Keratinocyte (primary cell): ENCODE results near the gene ZRANB1. TPM values are rescaled to one million over a fixed set of nuclear protein-coding genes. Genes with fewer than 3 reads are reported as not detected.

ENCODE experiments used
- DNase-seq: peaks from one replicate; pipeline ENCODE4 v3.0.0-alpha.2; 2011; ENCODE audit warnings: low read depth, missing footprints, low spot score
- FAIRE-seq: peaks from 2 replicates; lab custom pipeline; 2011; peaks lifted over from hg19 to GRCh38; lab: Jason Lieb, UNC
- H2AFZ ChIP-seq: 2 replicates; pipeline ENCODE4 v1.6.0; 2012; ENCODE audit warnings: low read length, control low read depth, inconsistent platforms; ENCODE audit not compliant: control insufficient read depth
- H3K27ac ChIP-seq: 2 replicates; pipeline ENCODE4 v1.5.1; 2011; ENCODE audit warnings: low read length; ENCODE audit not compliant: control insufficient read depth, insufficient read depth
- H3K27me3 ChIP-seq: 3 replicates; pipeline ENCODE4 v1.6.0; 2011; ENCODE audit warnings: low read length; ENCODE audit not compliant: control insufficient read depth, insufficient read depth; ENCODE audit errors: extremely low read depth
- H3K36me3 ChIP-seq, 2 experiments: 2 replicates in 1 of 2; 3 replicates in 1 of 2; pipeline ENCODE4 v1.5.1; 2011; ENCODE audit warnings: low read length in 2 of 2, mild to moderate bottlenecking in 1 of 2; ENCODE audit not compliant: control insufficient read depth in 2 of 2, insufficient read depth in 2 of 2; ENCODE audit errors: extremely low read depth in 1 of 2
- H3K4me1 ChIP-seq: 3 replicates; pipeline ENCODE4 v1.5.1; 2011; ENCODE audit warnings: low read length; ENCODE audit not compliant: control insufficient read depth, insufficient read depth; ENCODE audit errors: extremely low read depth
- H3K4me2 ChIP-seq: 3 replicates; pipeline ENCODE4 v1.6.0; 2011; ENCODE audit warnings: low read depth, low read length; ENCODE audit not compliant: control insufficient read depth, insufficient read depth; ENCODE audit errors: extremely low read depth
- H3K4me3 ChIP-seq, 3 experiments: fragments of 200-600 bp in 1 of 3; sonication (generic) in 1 of 3; 2 replicates in 2 of 3; 3 replicates in 1 of 3; pipeline ENCODE4 v1.5.1; 2011 to 2016; ENCODE audit warnings: low read length in 3 of 3, mild to moderate bottlenecking in 3 of 3, control low read depth in 2 of 3, inconsistent platforms in 1 of 3, low read depth in 1 of 3, mixed read lengths in 1 of 3, mixed run types in 1 of 3, moderate library complexity in 1 of 3; ENCODE audit not compliant: control insufficient read depth in 2 of 3, insufficient read depth in 2 of 3; ENCODE audit errors: extremely low read depth in 1 of 3
- H3K79me2 ChIP-seq: 2 replicates; pipeline ENCODE4 v1.6.0; 2012; ENCODE audit warnings: low read length; ENCODE audit not compliant: control insufficient read depth, insufficient read depth
- H3K9ac ChIP-seq: 3 replicates; pipeline ENCODE4 v1.6.0; 2011; ENCODE audit warnings: low read length; ENCODE audit not compliant: control insufficient read depth, insufficient read depth; ENCODE audit errors: extremely low read depth
- H3K9me1 ChIP-seq: 3 replicates; pipeline ENCODE4 v1.6.0; 2011; ENCODE audit warnings: low read length; ENCODE audit not compliant: control insufficient read depth, insufficient read depth; ENCODE audit errors: extremely low read depth
- H3K9me3 ChIP-seq: 2 replicates; pipeline ENCODE4 v1.5.1; 2012; ENCODE audit warnings: low read depth, low read length; ENCODE audit not compliant: control insufficient read depth
- H4K20me1 ChIP-seq: 3 replicates; pipeline ENCODE4 v1.6.0; 2011; ENCODE audit warnings: low read length; ENCODE audit not compliant: control insufficient read depth, insufficient read depth; ENCODE audit errors: extremely low read depth
- EZH2 ChIP-seq: IDR thresholded peaks from one replicate; pipeline ENCODE4 v1.6.1; 2012; ENCODE audit warnings: inconsistent platforms, mild to moderate bottlenecking, low read length, moderate library complexity
- dilution Hi-C: fragments of 300-500 bp; cut with MboI; formaldehyde crosslinking; loops from one replicate; pipeline ENCODE4 v1.7.0; 2020; ENCODE audit warnings: low sequenced_read_pairs; ENCODE audit not compliant: extremely low pct_ligation_motif_present
- polyA plus RNA-seq, 5 experiments: library from polyadenylated mRNA; depleted of rRNA in 3 of 5; stranded (reverse) in 3 of 5; stranded (forward) in 1 of 5; unstranded in 1 of 5; fragments of >200 nt; gene quantifications; 1 replicate in 1 of 5; 2 replicates in 3 of 5; 3 replicates in 1 of 5; pipeline versions ENCODE4 v1.2.1 to v1.2.3, GENCODE V29; 2011 to 2012; ENCODE audit warnings: missing spikeins in 2 of 5, low read depth in 1 of 5, low replicate concordance in 1 of 5
- TF ChIP-seq, protein P1 (sequence below), 3 experiments: IDR thresholded peaks in 1 of 3; conservative IDR thresholded peaks in 1 of 3; optimal IDR thresholded peaks in 1 of 3; 2 replicates in 2 of 3; 3 replicates in 1 of 3; pipeline versions ENCODE3 to v1.5.1; 2011; ENCODE audit warnings: low read length in 3 of 3, mild to moderate bottlenecking in 3 of 3, moderate library complexity in 2 of 3, control low read depth in 1 of 3, inconsistent platforms in 1 of 3; ENCODE audit not compliant: insufficient read depth in 2 of 3; ENCODE audit errors: extremely low read depth in 1 of 3

The ZRANB1 gene
- polyA plus RNA-seq, 1 donor (not counting 4 experiments of a cell fraction or from before 2014, with no cell fraction given) = 9.3 TPM

DNA sequence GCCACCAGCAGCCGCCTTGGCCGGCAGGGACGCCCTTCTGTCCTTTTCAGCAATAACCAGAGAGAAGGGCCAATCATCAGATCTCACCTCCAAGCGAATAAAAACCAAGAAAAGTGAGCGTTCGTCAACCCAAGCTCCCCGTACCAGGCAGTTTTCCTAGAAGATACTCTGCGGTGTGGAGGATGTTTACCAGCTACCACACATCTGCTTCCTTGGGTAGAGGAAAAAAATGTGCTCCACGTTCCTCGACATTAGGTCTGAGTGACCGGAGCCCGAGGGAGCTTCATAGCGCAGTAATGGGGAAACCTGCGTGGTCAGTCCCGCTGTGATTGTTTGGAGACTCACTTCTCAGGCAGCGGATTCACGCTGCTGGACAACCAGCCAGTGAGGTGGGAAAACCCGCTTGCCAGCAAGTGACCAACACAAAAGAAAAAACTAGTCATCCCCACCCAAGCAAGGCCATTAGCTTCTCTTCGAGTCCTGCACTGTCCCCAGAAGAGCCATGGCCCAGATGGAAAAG lies 73.0 kb downstream of the ZRANB1 start:
- Histone ChIP-seq H3K36me3 (peaks cover 21% of the 10 kb centered on the region in 2 experiments), H3K9me3 (no peaks in the 10 kb centered on the region), H3K27ac (no peak overlapping the region), H3K27me3 (no peaks in the 10 kb centered on the region), H3K9ac (no peak overlapping the region), H4K20me1 (peaks cover 18% of the 10 kb centered on the region), H3K4me3 (no peak overlapping the region), H3K4me2 (no peak overlapping the region), H2AFZ (no peak overlapping the region), H3K9me1 (peaks cover 3% of the 10 kb centered on the region), H3K4me1 (peaks cover 13% of the 10 kb centered on the region), H3K79me2 (peaks cover 85% of the 10 kb centered on the region)
- no peak for DNase-seq
- dilution Hi-C loops = no loop called here
- FAIRE-seq = no peak
- TF ChIP-seq EZH2 = no peak
- TF ChIP-seq, protein P1, sequence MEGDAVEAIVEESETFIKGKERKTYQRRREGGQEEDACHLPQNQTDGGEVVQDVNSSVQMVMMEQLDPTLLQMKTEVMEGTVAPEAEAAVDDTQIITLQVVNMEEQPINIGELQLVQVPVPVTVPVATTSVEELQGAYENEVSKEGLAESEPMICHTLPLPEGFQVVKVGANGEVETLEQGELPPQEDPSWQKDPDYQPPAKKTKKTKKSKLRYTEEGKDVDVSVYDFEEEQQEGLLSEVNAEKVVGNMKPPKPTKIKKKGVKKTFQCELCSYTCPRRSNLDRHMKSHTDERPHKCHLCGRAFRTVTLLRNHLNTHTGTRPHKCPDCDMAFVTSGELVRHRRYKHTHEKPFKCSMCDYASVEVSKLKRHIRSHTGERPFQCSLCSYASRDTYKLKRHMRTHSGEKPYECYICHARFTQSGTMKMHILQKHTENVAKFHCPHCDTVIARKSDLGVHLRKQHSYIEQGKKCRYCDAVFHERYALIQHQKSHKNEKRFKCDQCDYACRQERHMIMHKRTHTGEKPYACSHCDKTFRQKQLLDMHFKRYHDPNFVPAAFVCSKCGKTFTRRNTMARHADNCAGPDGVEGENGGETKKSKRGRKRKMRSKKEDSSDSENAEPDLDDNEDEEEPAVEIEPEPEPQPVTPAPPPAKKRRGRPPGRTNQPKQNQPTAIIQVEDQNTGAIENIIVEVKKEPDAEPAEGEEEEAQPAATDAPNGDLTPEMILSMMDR (optimal IDR thresholded peaks at IDR 0.05 in 1 of 3, IDR thresholded peaks at IDR 0.05 in 1 of 3, conservative IDR thresholded peaks at IDR 0.05 in 1 of 3; ENCODE audit: extremely low read depth in 1 of 3, insufficient read depth in 2 of 3, low read length in 3 of 3) = no peak

DNA sequence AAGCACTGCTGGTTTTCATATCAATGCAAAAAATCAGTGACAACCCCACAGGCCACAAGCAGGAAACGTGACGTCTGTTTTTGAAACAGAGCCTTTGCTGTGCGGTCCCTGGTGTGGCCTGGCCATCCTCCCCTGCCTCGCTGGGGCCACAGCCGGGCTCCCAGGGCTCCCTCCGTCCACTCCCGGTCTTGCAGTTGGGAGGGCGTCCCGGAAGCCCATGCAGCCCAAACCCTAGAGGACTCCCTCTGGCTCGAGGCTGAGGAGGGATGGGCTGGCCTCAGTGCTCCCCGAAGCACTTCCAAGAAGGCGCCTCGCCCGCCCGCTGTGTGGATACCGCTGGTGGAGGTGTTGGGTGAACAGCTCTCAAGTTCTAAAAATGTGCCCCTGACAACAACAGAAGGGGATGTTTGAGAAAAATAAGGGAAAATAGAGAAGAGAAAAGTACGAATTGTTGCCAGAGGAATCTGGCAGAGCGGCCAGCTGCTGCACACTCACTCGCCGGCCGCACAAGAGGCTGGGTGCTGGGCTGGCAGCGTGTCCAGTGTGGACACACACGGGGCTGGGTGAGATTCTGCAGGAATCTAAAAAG lies 73.5 kb downstream of the ZRANB1 start:
- no peak for DNase-seq
- no peak overlapping the region for H3K4me3 ChIP-seq
- H4K20me1 ChIP-seq = peaks cover 20% of the 10 kb centered on the region
- no peaks in the 10 kb centered on the region for H3K27me3 ChIP-seq
- H3K4me1 ChIP-seq = peaks cover 13% of the 10 kb centered on the region
- no peak for FAIRE-seq
- H3K27ac ChIP-seq = no peak overlapping the region
- TF ChIP-seq EZH2 = no peak
- H3K9me1 ChIP-seq = peaks cover 3% of the 10 kb centered on the region
- no peaks in the 10 kb centered on the region for H3K9me3 ChIP-seq
- peaks cover 86% of the 10 kb centered on the region for H3K79me2 ChIP-seq
- H3K9ac ChIP-seq = no peak overlapping the region
- H3K36me3 ChIP-seq = peaks cover 21% of the 10 kb centered on the region in 2 experiments
- H2AFZ ChIP-seq = no peak overlapping the region
- dilution Hi-C loops = no loop called here
- H3K4me2 ChIP-seq = no peak overlapping the region
